GM19043 (cell line): ENCODE data around the gene CYREN.

Source experiments
- ATAC-seq: cut with Tn5 transposase; IDR thresholded peaks from one replicate; pipeline ENCODE4 v1.9.1; 2021; ENCODE audit warnings: low read depth; ENCODE audit not compliant: unreplicated experiment

CYREN gene

DNA sequence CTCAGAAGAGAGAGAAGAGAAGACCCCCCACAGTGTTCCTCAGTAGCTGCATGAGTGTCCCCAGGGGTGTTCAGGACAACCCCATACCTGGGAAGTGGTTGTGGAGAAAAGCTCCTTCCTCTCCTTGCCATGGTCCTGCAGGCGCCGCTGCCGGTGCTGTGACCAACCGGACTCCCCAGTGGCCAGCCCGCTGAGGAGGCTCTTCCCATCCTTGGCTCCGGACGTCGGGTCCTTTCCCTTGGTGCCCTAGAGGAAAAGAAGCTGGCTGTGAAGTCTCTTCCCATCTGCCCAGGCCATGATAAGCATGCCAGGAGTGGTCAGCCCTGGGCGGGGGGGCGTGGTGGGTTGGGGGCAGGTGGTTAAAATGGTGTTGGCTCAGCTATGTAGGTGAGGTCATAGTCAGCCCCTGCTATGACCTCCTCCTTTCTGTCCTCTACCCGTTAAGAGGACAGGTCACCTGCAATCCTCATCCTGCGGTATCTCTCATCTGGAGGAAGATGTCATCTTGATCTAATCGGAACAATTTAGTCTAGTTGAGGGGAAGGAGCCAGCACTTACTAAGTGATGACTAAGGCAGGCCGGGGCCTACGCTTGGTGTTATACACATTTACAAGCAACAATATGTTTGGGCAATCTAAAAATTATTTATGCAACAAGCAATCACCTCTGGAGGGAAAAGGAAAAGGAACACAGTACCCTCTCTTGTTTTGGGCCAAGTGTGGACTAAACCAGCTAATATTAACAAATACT, 27.6 kb upstream of the CYREN start:
- no peak for ATAC-seq

DNA sequence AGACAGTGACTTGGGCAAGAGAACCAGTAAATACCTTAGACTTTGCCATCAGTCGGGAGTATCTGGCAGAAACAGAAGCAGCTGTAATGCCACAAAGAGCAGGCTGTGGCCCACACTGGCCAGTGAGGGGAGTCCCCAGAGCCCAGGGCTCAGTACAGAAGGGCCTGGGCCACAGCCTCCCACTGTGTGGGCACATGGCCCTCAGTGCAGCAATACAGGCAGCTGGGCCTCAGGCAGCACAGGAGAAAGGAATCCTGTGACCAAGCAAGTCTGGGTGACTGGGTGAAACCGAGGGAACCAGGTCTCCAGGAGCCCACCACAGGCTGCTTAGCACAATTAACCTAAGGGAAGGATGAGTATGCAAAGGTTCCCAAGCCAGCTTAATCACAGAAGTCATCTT, 26.8 kb upstream of the CYREN start:
- no peak for ATAC-seq

DNA sequence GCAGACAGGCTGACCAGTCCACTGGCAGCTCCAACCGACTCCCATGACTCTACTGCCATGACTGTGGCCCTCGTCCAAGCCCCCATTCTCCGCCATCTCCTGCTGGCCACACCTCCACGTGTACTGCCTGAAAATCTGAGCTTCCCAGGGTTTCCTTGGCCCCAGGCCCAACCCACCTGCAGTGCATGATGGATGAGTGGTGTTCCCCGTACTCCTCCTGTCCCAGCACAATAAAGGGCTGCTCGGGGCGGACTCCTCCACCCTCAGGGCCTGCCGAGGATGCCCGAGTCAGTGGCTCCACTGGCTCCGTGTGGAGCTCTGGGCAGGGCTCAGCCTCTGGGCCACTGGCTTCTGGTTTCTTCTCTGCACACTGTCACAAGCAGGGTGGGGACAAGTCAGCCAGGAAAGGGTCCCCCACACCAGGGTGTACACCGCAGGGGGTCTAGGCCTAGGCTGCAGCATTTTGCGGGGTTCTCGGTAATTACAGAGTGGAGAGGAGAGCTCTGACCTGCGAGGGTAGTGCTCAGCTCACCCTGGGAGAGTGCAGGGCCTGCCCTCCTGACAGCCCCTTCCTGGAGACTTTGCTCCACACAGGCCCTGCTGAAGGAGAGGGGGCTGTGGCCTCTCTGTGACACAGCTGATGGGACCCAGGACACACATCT, 25.6 kb upstream of the CYREN start:
- ATAC-seq: no peak

DNA sequence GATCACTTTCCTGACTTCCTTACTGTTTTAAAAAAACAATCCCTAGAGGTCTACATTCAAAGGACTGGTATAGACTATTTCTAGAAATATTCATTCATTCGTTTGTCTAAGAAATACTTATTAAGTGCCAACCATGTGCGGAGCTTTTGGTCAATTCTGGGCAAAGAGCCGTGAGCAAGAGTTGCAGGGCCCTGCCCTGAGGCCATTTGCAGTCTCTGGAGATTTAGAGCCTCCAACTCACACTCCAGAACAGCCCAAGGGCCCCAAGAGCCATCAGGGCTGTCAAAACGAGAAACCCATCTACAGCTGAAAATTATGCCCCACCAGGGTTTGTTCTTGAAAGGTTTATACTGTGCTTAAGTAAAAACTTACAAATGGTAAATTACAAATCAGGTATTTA, 24.6 kb upstream of the CYREN start:
- ATAC-seq: no peak

DNA sequence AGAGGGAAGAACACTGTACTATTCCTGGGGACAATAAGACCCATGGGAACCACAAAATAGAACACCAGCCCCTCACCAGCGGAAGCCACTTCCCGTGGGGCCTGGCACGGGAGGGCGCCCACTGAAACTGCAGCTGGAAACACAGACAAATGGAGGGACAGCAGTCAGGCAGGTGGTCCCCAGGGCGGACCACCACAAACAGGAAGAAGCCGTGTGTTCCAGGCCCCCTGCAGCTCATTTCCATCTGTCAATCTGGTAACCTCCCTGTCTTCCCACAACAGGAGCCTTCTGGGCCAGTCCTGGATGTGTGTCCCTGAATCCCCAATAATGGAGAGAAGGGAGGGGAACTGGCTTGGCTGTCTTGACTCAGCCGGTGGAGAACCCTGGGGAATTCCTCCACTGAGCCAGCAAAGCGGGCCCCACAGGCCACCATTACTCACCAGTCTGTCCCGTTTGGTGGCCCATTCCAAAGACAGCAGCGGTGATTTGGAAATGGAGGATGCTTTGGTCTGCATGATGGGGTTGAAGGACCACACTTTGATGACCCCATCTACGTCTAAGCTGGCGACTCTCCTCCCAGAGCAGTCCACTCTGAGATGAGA, 24.1 kb upstream of the CYREN start:
- ATAC-seq: no peak

DNA sequence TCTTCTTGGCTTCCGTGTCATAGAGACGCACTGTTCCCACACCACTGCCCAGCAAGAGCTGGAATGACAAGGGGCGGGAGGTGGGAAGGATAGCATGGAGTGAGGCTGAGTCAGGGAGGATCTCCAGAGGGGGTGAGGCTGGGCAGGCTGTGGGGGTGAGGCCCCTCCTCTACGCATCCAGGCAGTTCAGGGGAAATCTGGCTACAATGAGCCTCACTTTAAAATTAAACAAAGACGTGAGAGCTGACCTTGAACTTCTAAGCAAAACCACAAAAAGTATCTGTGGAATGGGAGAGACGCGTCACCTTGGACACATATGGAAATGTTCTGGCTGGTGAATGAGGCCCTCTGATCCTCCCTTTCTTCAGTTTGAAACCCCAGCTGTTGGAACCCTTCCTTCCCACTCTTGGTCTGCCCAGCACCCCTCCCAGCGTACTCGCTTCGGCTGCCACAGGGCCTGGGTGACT, 23.1 kb upstream of the CYREN start:
- no peak for ATAC-seq

DNA sequence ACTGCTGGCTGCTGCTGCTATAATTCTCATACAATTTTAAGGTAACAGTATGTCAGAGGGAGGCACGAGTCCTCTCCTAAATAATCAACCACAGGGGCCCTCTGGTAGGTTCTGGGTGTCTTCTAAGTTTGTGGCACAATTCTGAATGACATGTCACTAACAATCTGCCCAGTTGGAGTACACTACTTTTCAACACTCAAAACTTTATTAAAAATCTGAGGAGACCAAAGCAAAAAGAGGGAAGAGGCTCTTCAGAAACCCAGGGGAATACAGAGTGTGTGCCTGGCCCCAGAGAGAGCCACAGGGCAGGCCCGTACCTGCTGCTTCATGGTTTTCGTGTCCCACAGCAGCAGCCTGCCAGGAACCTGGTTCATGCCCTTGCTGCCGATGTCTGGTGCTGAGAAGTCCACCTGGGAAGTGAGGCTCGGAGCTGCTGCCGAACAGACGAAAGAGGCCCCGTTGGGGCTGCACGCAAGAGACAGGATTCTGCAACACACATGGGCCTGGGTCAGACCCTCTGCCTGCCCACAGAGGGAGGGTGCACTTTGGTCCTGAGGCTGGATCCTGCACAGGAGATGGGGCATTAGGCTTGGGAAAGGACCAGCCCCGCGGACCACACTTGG, 22.5 kb upstream of the CYREN start:
- no peak for ATAC-seq

DNA sequence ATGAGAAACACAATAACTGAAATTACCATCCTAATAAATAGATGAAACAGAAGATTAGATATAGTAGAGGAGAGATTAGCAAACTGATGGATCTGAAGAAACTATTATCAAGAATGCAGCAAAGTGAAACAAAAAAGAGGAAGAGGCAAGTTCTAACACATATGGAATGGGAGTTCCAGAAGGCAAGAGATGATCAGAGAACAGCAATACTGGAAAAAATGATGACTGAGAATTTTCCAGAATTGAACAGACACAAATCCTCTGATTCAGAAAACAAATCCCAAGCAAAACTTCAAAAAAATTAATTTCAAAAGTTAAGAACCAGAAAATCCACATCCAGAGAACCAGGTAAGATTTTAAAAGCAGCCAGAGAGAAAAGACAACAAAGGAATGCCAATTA, 20.2 kb upstream of the CYREN start:
- ATAC-seq: no peak

DNA sequence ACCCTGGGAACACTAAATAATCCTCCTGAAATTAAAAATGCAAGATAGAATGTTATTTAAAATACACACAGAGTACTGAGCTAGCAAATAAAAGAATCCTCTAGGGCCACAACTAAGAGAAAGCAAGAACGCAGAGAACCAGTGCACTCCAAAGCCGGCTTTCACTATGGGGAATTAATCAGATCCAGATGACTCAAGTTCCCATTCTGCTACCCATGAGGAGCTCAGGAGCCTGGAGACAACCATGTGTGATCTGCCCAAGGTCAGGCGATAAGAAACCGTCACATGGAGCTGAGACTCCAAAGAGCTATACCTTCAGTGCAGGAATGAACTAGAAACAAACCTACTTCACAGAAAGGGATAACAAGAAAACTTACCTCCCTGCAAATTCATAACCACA, 19.5 kb upstream of the CYREN start:
- no peak for ATAC-seq

DNA sequence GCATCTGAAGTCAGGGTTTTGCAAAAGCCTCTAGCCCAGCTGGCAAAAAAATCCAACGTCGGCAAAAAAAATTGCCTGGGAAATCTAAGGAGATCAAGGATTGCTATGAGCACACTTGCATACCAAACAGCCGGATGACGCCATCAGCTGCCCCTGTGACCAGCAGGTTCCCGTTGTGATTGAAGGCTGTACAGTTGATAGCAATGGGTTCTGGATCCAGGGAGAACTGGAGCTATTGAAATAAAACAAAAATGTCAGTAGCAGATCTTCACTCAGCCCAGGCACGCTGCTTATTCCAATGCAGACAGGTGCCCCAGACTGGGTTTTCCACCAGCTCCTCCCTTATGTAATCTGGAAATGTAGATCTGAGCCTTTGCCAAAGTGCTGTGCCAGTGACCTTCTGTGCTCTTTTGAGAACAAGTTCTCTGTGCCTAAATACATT, 18.7 kb upstream of the CYREN start:
- ATAC-seq: no peak

DNA sequence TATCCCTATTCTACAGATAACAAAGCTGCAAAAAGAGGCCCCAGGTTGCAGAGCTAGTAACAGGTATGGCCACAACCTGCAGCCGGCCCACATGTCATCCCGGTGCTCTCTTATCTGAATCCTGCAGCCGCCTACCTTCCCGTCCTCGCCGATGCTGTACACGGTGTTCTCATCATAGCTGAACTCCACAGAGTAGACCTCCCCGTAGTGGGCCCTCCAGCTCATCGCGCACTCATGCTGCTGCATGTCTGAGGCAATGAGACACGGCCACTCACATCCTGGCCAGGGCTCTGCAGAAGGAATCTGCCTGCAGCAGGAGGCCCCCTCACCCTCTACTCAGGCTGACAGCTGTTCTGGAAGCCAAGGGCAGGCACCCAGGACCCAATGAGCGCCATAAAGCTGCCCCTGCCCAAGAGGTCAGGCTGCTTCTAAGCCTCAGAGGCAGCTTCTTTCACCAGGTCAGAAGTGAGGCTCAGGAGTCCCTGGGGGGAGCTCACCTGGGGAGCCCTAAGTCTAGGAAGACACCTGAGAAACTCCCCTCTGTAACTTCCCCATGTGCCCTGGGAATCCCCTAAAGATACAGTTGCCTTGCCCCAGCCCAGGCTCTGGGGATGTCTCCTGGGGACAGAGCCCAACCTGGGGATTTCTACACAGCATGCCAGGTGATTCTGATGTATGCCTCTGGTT, 17.9 kb upstream of the CYREN start:
- ATAC-seq: no peak

DNA sequence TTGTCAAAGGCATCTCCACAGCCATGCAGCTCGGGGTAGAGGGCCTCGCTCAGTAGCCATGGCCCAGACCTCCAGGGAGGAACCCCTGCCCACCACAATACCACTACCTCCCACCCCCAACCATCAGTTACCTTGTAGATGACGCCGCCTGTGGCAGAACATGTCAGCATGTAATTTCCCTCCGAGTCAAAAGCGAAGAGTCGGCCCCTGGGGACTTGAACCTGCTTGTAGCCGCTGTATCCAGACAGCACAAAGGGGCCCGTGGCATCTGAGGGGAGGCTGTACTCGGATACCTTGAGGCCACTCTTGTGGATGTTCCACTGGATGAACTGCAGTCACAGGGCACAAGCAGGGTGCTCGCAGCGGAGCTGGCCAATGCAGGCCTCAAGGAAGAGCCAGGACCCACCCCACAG, 16.3 kb upstream of the CYREN start:
- peak; percentile 36 for ATAC-seq

DNA sequence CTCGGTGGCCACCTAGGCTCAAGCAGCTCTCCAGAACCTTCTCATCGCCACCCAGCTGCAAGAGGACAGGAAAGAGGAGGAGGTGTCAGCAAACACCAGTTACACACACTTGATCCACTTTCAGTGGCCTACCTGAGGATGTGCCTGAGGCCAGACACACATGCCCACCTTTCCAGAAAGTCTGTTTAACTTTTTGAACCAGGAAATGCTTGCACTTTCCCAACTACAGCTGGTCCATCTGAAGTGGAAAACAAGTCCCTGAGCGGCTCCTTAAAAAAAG, 15.7 kb upstream of the CYREN start:
- ATAC-seq: peak; percentile 3

DNA sequence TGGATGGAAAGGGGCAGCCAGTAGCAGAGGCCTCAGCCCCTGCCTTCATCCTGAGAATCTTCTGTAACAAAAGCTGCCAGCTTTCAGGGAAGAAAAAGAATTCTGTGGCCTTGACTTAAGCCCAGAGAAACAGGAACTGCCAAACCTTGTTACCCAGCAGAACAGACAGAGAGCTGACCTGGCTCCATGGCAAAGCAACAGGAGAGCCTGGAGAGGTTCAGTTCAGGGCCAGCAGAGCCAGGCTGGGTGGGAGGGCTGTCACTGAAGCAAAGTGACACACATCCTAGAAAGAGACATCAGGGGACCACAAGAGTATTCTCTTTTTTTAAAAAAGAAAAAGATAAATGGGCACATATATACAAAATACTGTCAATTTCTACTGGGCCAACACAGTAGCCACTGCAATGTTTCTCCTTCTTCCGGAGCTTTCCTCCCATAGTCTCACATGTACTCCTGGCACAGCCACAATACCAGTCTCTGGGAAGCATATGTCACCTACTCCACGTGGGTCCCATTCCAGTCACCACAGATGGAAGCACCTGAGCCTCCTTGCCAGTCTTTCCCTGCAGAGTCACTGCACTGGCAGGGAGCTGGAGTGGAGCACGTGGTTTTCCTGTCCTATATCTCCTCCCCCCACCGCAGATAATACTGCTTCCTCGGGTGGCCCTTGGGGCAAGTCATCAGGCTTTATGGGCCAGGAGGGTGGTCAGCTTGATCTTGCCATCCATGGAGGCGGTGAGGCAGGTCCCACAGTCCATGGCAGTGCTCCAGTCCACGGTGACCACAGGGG, 15.2 kb upstream of the CYREN start:
- ATAC-seq: no peak

DNA sequence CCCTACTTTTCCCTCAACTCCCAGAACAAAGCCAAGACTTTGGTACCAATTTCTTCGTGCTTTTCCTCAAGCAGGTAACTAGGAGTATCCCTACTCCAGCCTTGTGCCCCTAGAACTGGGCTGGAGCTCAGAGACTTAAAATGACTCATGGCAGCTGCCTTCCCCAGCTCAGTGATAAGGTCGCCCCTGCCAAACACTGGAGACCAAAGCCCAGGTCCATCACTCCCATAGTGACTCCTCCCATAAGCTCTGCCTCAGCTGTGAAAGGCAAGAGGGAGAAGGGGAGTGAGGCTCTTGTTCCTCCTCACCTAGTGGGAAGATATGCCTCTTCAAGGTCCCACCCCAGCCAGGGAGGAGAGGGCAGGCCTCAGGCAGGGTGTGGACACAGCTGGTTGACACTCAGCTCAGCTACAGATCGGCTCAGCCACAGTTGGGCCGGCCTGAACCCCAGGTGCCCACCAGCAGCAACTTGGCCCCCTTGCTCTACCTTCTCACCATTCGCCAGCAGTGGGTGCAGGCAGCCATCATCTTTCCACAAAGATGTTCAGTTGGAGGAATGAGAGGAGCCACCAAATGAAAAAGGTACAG, 13.8 kb upstream of the CYREN start:
- ATAC-seq: no peak

DNA sequence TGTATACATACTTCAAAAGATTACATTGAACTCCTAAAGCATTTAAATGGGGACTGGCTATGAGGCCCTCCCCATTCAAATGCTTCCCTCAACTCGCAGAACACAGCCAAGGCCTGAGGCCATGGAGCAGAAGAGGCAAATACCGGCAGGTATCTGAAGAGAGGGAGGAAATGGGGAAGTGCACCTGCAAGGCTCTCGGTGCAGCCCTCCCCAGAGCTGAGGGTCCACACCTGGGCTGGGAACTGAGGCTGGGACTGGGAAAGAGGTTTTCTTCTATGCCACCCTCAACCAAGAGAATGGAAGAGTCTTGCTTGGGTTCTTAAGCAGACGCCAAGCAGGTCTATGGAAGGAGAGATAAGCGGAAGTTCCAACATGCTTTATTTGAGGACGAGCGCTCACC, 13.0 kb upstream of the CYREN start:
- ATAC-seq: no peak

DNA sequence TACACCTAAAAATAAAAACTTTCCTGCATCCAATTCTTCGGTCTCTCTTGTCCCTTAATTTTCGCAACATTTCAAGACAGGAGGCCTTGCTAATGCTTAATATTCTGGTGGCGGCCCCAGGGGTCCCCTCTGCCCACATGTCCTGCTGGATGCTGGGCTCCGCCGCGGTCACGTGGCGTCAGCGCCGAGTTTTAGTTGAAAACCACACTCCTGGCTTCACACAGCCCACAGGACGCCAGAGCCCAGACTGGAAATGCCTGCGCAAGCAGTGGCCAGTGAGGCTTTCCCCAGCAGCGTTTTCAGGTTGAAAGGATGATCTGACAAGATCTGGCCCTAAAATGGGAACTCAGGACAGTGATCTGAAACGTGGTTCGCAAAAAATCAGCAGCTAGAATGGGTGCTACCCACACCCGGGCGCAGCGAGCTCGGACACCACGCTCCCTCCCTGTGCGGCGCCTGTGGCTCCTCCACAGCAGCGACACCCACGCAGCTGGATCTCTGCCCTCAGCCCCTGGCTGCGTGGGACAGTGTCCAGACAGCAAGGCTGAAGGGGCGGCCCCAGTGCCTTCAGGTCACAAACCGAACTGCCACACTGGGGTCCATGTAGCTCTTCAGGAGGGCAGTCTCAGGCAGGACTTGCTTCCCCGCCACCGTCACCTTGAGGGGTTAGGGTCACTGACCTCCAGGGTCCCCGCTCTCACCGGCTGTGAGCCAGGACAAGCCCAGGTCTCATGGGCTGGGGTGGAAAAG, 11.6 kb upstream of the CYREN start:
- ATAC-seq: no peak

DNA sequence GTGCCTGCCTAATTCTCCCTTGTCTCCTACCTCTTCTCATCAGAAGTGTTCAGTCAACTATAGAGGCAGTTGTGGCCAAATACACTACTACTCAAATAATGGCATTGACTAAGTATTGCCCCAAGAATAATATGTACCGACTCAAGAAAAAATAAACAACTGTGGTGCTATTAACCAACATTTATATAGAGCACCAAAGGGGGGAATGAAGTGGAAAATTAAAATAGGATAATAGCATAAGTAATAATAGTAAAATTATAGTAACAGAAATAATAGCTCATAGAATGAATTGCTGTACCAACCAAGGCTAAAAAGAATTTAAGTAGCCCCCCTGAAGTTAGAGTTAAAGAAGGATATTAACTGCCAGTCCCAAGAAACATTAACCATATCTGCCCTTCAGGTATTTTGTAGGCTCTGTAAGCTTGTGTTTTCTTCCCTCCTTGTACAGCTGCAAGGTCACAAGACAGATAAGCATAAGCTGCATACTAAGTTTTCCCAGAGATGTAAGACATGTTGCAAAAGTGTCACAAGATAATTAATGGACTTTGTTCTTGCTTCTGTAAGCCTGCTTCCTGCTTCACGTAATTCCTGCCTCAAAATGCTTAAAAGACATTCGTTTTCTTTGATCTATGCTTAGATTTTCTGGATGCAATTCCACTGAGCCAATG, 10.9 kb upstream of the CYREN start:
- ATAC-seq: no peak

DNA sequence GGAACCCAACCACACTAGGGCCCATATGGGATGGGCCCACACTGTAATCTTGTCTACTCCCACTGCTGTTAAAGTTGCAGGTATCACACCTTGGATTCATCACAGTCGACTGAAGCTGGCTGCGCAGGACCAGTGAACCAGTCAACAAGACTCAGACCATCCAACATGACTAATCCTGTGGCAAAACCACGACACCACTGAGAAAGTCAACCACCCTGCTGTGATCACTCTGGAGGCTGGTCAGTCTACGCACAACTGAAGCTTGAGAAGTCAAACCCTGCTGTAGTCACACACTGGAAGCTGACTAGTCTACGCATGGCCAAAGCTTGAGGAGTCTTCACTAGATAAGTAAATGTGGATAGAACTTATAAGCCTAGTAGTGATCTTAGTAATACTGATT, 9.6 kb upstream of the CYREN start:
- no peak for ATAC-seq
